Right lobe of liver (tissue), 4 donors: ENCODE results near the gene PLPP6.

Source experiments
- CTCF ChIP-seq, 4 donors: fragments of 200-600 bp in 3 of 4; fragments of 450-650 bp in 1 of 4; IDR thresholded peaks; one replicate each; pipeline versions ENCODE4 v1.5.1 to v1.8.0; 2016 to 2022; ENCODE audit warnings: antibody characterized with exemption in 4 of 4, mild to moderate bottlenecking in 2 of 4
- POLR2A ChIP-seq: fragments of 450-650 bp; IDR thresholded peaks from one replicate; pipeline ENCODE4 v1.6.1; 2017; ENCODE audit warnings: antibody characterized with exemption, mild to moderate bottlenecking
- donor health status: DM: no; HTN: no; CAD: no.
- donor health status: DM: no; HTN: no; CAD: no.
- donor health status: DM: no; HTN: yes; CAD: no.

DNA sequence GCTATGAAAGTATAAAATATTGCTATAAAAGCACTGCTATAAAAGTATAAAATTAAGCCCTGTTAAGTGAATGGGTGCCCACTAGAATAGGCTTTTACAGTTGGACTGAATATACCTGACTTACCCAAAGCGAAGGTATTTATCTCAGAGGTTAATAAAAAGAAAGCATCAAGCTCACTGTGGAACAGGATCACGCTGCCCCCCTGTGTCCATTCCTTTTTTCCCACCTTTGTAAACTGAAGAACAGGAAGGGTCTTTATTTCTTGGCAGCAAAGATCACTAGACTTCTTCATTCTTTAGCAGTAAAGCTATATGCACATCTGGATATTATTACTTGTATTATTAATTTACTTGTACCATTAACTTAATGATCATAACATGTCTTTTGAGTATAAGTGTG lies 22.1 kb upstream of the PLPP6 start:
- TF ChIP-seq CTCF (IDR thresholded peaks at IDR 0.05) (peak; percentile 39 to 62 (median 53)), POLR2A (no peak)
